Measurements from ENCODE around the gene PTPRD. TPM values are rescaled to one million over a fixed set of nuclear protein-coding genes. Genes with fewer than 3 reads are reported as not detected.

PTPRD gene
- total RNA-seq, 1 experiment from 2014 or later, result 1.8 TPM

- DNase-seq, result no peak
- no TSS peak for BruUV-seq (replicated peaks)
- TF ChIP-seq CTCF (IDR thresholded peaks at IDR 0.05; ENCODE audit: unreplicated experiment), result no peak
- Mint-ChIP-seq H3K4me3 (ENCODE audit: low read depth, unreplicated experiment) (no peak overlapping the region), H3K9me3 (ENCODE audit: low read depth, unreplicated experiment) (no peaks in the 10 kb centered on the region), H3K27ac (ENCODE audit: unreplicated experiment) (no peak overlapping the region), H3K4me1 (ENCODE audit: low read depth, unreplicated experiment) (no peaks in the 10 kb centered on the region), H3K27me3 (ENCODE audit: unreplicated experiment) (no peaks in the 10 kb centered on the region), H3K36me3 (ENCODE audit: insufficient read depth, unreplicated experiment) (peaks cover 5% of the 10 kb centered on the region)
- CTCF ChIA-PET, result interaction anchor here (0.7 kb wide), 1 partner anchor 568 kb away, joined by 4 read pairs; no protein-coding TSS in a partner anchor
- intact Hi-C loops (cut with micrococcal nuclease; ENCODE audit: unreplicated experiment), result loop anchor here (10.0 kb wide), 2 partner anchors 1046 to 1316 kb away; no protein-coding TSS in a partner anchor
Measured at GRCh38 chr9:8890695-8891094, 1722.1 kb downstream of the PTPRD start.

GRCh38 chr9:8889100-8889499 lies 1723.7 kb downstream of the PTPRD start:
- H3K27me3 Mint-ChIP-seq (ENCODE audit: unreplicated experiment), result no peaks in the 10 kb centered on the region
- H3K9me3 Mint-ChIP-seq (ENCODE audit: low read depth, unreplicated experiment), result peaks cover 1% of the 10 kb centered on the region
- H3K36me3 Mint-ChIP-seq (ENCODE audit: insufficient read depth, unreplicated experiment), result peaks cover 5% of the 10 kb centered on the region
- H3K4me1 Mint-ChIP-seq (ENCODE audit: low read depth, unreplicated experiment), result no peaks in the 10 kb centered on the region
- BruUV-seq (replicated peaks), result no TSS peak
- no peak for DNase-seq
- no peak overlapping the region for H3K4me3 Mint-ChIP-seq (ENCODE audit: low read depth, unreplicated experiment)
- TF ChIP-seq CTCF (IDR thresholded peaks at IDR 0.05; ENCODE audit: unreplicated experiment), result no peak
- CTCF ChIA-PET, result no interaction called here
- intact Hi-C loops (cut with micrococcal nuclease; ENCODE audit: unreplicated experiment), result no loop called here
- no peak overlapping the region for H3K27ac Mint-ChIP-seq (ENCODE audit: unreplicated experiment)

- no peaks in the 10 kb centered on the region for H3K4me1 Mint-ChIP-seq (ENCODE audit: low read depth, unreplicated experiment)
- TF ChIP-seq CTCF (IDR thresholded peaks at IDR 0.05; ENCODE audit: unreplicated experiment), result no peak
- DNase-seq, result no peak
Measured at GRCh38 chr9:8888591-8888990, 1724.2 kb downstream of the PTPRD start.

GRCh38 chr9:8887369-8887768 lies 1725.4 kb downstream of the PTPRD start:
- TF ChIP-seq CTCF (IDR thresholded peaks at IDR 0.05; ENCODE audit: unreplicated experiment), result no peak
- no peaks in the 10 kb centered on the region for H3K27me3 Mint-ChIP-seq (ENCODE audit: unreplicated experiment)
- intact Hi-C loops (cut with micrococcal nuclease; ENCODE audit: unreplicated experiment), result no loop called here
- no peak overlapping the region for H3K4me3 Mint-ChIP-seq (ENCODE audit: low read depth, unreplicated experiment)
- H3K4me1 Mint-ChIP-seq (ENCODE audit: low read depth, unreplicated experiment), result no peaks in the 10 kb centered on the region
- DNase-seq, result no peak
- H3K9me3 Mint-ChIP-seq (ENCODE audit: low read depth, unreplicated experiment), result peaks cover 2% of the 10 kb centered on the region
- H3K36me3 Mint-ChIP-seq (ENCODE audit: insufficient read depth, unreplicated experiment), result peaks cover 5% of the 10 kb centered on the region
- BruUV-seq (replicated peaks), result no TSS peak
- CTCF ChIA-PET, result no interaction called here
- H3K27ac Mint-ChIP-seq (ENCODE audit: unreplicated experiment), result no peak overlapping the region

More at GRCh38 chr9:8888591-8888990, 1724.2 kb downstream of the PTPRD start:
- Mint-ChIP-seq H3K9me3 (ENCODE audit: low read depth, unreplicated experiment) (peaks cover 2% of the 10 kb centered on the region), H3K4me3 (ENCODE audit: low read depth, unreplicated experiment) (no peak overlapping the region), H3K27ac (ENCODE audit: unreplicated experiment) (no peak overlapping the region), H3K27me3 (ENCODE audit: unreplicated experiment) (no peaks in the 10 kb centered on the region), H3K36me3 (ENCODE audit: insufficient read depth, unreplicated experiment) (peaks cover 5% of the 10 kb centered on the region)
- CTCF ChIA-PET, result no interaction called here
- BruUV-seq (replicated peaks), result no TSS peak
- intact Hi-C loops (cut with micrococcal nuclease; ENCODE audit: unreplicated experiment), result no loop called here

Data from Calu3 (cell line).